Hematopoietic multipotent progenitor cell treated with erythropoietin and hydrocortisone succinate and interleukin-3 and kit ligand, for 8 days (in vitro differentiated cells): ENCODE data around the gene TFG.

Experiments
- DNase-seq: peaks from one replicate; pipeline ENCODE4 v3.0.0-alpha.2; 2015

TFG gene

DNA sequence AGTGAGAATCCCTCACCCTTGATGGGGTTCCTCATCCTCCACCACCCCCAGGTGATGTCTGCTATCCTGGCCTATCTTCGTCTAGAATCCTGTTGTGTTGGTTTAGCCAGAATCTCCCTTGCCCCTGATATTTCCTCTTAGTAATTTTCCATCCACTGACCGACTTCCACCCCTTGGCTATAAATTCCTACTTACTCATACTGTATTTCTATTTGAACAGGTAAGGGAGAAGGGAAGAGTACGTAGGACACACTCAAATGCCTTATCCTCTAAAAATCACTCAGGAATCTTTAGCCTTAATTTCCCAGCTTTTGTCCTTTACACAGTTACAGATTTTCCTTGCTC is 678 bp upstream of the TFG start:
- DNase-seq = no peak

DNA sequence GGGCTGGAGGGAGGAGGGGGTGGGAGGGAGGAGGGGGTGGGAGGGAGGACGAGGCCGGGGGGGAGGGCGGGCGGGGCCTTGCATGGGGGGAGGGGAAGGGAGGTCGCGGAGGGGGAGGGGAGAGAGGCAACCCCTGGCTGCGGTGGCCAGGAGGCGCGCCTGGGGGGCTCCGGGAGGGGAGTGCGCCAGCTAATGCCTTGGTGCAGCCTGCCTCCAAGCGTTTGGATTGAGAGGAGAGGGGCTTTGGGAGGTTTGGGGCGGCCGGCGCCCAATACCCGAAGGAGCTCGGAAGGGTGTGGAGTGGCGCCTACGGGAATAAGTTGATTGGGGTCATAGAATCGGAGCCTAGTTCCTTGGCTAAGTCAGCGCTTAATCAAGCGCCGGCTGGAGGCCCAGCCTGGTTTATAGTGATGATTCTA is 557 bp downstream of the TFG start:
- DNase-seq = peak; percentile 44

DNA sequence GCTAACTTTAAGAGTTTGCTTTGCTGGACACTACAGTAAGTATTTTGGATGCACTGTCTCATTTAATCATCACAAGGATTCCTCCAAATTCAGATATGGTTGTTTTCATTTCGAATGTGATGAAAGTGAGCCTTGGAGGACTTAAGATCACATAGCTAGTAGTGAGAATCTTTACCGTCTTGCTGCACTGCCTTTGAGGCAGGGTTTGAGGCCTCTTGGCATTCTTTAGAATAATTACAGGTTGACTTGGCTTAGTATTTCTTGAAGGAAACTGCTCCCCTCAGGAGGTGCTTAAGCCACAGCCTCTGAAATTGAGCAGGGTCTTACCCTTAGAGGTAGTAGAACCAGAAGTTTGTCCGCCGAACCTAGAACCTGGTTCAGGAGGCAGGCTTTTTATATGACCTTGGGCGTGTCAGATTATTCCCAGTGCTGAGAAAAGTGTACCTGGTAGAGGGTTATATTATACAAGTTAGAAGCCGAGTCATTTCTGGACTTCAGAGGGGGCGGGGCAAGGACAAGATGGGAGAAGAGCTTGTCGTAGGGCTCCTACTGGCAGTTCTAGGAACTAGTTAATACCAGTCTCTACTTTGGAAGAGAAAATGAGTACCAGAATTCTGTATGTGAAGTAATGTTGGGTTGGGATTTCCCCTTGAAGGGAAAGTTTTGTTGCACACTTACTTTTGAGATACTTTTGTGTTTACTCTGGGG is 1.1 kb downstream of the TFG start:
- DNase-seq = peak; percentile 80

DNA sequence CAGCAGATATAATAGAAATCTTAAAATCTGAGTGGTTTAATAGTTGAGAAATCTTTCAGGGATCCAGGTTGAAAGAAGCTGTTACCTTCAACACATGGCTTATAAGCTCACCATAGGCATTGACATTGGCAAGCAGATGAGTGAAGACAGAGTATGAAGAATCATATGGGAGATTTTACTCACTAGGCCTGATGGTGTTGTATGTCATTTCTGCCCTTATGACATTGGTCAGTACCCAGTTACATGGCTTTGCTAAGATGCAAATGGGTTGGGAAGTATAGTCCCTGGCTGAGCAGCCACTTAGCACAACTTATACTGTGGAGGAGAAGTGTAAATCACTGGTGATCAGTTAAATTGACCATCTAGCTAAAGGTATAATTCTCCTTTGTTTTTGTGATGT is 5.9 kb downstream of the TFG start:
- DNase-seq = no peak

DNA sequence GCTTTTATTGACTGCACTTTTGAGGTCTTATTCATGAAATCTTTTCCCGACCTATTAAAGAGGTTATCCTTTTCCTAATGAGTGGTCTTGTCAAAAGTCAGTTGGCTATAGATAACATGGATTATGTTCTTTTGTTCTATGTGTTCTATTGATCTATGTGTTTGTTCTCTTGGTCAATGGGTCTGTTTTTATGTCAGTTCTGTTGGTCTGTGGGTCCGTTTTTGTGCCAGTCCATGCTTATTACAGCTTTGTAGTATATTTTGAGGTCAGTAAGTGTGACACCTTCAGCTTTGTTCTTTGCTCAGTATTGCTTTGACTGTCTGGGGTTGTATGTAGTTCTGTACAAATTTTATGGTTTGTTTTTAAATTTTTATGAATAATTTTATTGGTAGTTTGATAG is 7.8 kb downstream of the TFG start:
- no peak for DNase-seq

DNA sequence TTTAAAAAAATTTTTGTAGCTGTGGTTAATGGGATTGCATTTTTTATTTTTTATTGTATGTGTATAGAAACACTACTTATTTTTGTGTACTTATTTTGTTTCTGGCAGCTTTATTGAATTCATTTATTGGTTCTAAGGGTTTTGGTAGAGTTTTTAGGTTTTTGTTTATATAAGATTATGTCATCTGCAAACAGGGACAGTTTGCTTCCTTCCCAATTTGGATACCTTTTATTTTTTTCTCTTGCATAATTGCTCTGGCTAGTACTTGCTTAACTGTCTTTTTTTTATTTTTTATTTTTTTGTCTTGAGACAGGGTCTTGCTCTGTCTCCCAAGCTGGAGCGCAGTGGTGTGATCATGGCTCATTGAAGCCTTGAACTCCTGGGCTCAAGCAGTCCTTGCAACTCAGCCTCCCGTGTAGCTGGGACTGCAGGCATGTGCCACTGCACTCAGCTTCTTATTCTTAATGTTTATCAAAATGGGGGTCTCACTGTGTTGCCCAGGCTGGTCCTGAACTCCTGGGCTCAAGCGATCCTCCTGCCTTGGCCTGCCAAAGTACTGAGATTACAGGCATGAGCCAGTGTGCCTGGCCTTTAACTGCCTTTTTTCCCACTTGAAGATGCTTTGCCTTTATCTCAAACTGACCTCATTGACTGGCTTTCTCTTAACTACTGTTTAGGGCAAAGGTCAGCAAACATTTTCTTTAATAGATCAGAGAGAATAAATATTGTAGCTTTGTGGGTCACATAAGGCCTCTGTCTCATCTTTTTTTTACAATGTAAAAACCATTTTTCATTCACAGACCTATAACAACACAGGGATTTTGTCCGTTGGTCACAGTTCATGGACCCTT is 8.6 kb downstream of the TFG start:
- no peak for DNase-seq

DNA sequence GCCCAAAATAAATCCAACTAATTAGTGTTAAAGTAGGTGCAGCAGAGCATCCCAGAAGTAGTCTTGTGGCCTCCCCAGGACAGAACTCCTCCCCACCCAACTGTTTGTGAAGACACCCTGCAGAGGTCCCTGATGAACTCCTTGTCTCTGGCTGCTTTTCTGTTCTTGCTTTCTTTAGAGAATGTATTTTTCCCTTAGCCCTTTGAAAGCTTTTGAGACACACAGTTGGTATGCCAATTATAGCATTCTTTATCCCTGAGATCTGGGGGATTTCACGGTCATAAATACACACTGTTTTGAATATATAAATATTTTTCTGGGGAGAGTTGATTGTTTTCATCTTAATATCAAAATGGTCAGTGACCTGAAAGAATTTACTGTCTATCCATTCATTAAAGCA is 9.8 kb downstream of the TFG start:
- no peak for DNase-seq

DNA sequence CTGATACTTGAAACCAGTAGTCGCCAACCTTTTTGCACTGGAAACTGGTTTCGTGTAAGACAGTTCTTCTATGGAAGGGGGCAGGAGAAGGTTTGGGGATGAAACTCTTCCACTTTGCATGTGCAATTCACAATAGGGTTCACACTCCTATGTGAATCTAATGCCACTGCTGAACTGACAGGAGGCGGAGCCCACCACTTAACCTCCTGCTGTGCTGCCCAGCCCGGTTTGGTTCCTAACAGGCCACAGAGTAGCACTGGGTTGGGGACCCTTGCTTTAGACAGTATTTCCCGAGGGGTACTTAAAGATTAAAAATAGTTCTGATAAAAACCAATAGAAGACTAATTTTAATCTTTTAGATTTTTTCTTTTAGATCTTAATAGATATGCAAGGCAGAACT is 11.1 kb downstream of the TFG start:
- no peak for DNase-seq

DNA sequence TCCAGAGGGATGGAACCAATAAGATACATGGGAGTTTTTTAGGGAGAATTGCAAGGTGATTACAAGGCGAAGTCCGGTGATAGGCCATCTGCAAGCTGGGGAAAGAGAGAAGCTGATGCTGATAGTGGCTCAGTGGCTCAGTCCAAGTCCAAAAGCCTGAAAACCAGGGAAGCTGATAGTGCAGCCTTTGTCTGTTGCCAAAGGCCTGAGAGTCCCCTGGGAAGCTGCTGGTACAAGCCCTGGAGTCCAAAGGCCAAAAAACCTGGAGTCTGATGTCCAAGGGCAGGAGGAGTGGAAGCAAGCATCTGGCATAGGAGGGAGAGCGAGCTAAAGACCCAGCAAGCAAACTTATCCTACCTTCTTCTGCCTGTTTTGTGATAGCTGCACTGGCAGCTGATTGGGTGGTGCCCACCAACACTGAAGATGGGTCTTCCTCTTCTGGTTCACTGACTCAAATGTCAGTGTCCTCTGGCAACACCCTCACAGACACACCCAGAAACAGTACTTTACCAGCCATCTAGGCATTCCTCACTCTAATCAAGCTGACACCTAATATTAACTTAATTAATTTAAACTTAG is 16.7 kb downstream of the TFG start:
- DNase-seq = no peak

DNA sequence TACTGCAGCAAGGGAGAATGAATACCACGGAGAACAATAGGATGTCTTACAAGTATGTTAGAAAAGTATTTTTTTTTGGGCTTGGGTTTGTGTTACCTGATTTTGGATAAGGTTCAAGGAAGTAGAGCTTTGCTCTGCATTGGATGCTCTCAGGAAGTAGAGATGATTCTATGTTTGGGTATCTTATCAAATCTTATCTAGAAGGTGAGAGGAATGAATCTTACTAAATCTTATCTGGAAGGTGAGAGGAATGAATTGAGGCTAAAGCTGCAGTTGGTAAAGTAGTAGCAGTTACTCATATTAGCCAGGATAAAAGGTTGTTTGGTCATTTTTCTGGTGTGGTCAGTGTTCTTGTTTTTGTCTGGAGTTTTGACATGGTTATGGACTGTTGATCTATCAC is 17.4 kb downstream of the TFG start:
- DNase-seq = no peak

DNA sequence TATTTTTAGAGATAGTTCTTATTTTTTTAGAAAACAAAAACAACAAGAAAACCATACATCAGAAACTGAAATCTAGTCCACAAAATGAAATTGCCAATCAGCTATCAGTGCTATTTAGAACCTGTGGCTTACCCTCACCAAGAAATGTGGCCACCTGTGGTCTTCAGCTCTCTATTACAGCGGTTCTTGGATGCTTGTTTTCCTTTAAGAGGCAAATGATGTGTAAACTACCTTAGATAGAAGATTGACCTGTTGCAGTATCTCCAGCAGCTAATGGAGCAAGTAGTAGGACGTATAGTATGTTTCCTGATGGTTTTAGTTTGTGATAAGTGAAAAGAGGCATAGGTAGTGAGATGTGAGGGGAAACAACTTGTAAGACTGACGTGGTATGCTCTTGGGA is 21.2 kb downstream of the TFG start:
- DNase-seq = no peak

DNA sequence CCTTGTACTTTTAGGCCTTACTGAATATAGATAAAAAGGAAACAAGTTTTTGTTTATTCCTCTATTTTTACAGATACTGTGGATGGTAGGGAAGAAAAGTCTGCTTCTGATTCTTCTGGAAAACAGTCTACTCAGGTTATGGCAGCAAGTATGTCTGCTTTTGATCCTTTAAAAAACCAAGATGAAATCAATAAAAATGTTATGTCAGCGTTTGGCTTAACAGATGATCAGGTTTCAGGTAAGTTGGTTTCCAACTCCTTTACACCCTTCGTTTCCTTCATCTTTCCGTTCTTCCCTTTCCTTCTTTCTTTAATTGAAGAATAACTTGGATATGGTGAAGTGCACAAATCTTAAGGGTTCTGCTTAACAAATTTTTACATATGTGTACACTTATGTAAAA is 23.1 kb downstream of the TFG start:
- no peak for DNase-seq

DNA sequence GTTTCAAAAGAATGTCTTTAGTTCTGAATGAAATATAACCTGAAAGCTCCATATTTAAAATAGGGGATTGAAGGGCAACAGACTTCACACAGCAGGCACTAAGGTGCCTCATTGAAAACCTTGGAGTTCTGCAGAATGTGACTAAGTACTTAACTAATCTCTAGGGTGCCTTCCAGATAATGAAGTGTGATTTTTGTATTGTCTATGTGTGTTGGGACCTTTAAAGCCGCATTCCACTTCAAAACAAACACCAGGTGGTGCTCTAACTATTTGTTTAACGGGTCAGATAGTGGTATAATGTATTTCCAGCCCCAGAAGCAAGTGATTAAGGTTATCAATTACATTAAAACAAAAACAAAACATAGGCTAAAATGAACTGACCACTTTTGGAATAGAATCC is 28.0 kb downstream of the TFG start:
- DNase-seq = peak; percentile 41

DNA sequence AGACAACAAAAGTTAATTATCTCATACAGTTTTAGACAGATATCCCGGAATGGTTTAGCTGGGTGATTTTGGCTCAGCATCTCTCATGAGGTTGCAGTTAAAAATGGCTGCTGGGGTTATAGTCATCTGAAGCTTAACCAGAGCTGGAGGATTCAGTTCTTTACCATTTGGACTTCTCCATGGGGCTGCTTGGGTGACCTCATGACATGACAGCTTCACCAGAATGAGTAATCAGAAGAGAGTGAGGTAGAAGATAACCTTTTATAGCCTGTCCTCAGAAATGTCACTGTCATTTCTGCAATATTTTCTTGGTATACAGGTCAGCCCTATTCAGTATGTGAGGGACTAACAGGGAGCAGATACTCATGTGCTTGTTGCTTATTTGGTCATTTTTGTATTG is 30.9 kb downstream of the TFG start:
- DNase-seq = no peak

DNA sequence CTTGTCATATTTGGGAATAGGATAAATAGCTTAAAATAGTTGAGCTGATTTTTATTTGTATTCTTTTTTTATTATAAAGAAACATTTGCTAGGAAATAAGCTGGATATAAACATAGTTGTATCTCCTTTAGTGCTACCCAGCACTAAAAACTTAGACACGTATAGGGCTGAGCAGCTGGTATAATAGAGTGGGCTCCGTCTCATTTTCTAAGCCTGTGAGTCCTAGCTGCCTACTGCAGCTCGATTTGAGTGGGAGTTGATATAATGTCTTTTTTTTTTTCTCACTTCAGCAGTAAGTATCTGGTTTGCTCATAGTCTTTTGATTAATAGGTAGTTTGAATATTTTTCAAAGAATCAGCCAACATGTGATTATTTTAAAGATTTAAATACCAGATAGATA is 34.2 kb downstream of the TFG start:
- DNase-seq = no peak

DNA sequence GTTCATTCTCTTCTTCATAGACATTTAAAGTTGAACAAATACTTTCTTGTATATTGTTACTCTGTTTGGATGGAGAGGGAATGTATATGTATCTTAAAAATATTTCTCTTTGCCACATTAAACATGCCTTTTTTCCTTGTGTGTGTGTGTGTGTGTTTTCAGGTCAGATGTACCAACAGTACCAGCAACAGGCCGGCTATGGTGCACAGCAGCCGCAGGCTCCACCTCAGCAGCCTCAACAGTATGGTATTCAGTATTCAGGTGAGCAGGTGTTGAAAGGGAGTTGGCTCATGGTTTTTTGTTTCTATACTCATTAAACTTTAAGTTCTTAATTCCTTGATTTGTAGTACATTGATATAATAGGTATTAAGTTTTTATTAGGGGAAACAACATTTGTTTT is 35.4 kb downstream of the TFG start:
- DNase-seq = no peak

DNA sequence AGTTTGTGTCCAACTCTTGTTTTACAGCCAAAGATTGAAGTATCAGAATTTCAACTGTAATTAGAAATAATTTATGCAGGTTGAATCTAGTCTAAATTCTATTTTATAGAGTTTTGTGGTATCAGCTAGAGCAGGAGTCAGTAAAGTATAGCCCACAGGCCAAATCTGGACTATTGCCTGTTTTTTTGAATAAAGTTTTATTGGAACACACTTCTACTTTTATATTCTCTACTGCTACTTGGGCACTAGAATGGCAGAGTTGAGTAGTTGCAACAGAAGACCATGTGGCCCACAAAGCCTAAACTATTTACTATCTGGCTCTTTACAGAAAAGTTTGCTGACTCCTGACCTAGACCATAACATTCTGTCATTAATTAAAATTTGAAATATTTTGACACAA is 36.3 kb downstream of the TFG start:
- DNase-seq = no peak

DNA sequence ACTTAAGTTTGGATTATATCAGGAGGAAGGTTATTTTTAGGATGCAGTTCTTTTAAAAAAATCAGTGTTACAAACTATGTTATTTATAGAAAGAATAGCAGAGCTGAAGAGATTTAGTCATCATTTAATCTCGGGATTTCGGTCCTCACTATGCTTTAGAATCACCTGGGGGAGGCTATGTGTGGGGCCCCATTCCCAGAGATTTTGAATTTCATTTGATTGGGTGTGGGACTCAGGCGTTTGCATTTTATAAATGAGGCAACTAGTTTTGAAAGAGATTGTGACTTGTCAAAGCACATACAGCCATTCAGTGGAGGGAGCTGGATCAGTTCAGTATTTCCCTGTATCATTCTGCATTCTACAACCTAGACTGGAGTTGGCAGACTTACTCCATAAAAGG is 36.8 kb downstream of the TFG start:
- no peak for DNase-seq

DNA sequence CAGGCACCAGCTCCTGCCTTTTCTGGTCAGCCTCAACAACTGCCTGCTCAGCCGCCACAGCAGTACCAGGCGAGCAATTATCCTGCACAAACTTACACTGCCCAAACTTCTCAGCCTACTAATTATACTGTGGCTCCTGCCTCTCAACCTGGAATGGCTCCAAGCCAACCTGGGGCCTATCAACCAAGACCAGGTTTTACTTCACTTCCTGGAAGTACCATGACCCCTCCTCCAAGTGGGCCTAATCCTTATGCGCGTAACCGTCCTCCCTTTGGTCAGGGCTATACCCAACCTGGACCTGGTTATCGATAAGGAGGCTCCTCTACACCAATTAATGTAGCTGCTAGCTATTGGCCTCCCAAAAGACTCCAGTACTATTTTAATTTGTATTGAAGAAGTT is 38.9 kb downstream of the TFG start:
- DNase-seq = peak; percentile 25

DNA sequence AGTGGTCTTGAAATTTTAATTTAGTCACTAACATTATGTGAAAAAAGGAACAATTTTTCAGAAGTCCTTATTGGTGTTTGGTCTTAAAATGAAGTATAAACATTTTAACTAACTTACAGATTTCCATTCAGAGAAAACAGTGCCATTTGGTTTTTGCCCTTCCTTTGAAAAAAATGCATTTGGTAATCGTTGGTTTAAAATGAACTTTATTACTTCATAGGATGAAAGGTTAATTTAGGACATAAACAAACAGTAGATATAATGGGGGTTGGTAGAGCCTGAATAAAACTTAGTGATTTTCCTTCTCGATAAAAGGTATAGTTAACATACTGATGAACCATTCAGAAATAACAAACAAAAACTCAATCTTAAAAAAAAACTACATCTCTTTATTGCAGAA is 39.7 kb downstream of the TFG start:
- DNase-seq = no peak

DNA sequence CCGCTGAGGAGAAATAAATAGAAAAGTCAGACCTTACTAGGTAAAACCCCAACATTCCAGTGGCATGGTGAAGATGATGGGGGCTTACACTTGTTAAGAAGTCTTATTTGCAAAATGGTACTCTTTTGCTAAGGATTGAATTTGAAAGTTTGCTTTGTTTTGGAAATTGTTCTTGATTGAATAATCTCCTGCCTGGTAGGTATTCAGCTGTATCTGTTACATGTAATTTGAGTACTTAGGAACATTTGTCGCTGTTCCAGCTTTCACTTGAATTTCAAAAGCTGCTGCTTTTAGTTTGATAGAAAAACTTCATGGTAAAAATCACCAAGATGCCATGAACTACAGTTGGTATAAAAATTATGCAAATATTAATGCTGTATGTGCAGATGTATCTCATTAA is 44.6 kb downstream of the TFG start:
- no peak for DNase-seq

DNA sequence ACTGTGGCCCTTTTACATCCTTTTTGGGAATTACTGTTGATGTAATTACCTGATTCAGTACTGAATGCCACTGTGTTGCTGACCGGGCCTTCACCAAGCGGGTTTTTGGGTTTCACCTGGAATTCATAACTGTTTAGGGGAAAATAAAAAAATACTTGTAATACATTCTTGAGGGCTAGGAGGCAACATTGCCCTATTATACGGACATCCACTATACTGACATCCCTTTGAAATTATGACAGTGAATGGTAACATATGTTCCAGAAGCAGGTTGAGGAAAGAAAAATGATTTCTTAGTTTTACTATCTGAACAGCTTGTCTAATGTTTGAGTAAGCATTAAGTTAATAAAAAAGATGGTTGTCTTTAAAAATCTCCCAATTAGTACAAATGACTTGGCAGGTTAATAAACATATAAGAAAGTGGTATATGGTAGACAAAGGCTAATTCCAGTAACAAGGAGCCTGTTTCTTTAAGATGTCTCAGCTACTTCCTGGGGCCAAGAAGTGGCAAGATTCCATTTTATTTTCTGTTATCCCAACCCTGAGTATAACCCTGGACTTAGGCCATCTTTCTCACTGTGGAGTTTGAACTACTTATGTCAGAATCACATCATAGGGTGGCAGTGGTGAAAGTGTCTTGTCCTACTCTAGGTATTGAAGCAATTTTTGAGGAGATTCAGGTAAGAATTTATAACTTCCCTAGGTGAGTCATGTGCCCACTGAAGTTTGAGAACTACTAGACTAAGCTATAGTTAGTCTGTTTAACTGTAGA is 45.5 kb downstream of the TFG start:
- no peak for DNase-seq

DNA sequence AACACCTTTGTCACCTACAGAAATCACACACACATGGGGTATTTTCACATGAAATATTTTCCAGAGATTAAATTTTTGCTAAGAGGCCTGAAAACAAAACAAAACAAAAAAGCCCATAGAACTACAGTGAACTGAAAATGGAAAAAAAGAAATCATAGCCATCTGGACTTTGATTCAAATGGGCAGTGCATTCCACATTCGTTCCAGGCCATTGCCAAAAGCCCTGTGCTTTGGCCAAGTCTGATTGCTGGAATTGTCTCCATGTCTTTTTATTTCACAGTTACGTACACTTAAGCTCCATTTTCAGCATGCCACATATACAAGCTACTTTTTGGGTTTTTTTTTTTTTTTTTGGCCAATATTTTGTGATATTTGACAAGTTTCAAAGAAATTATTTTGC is 47.1 kb downstream of the TFG start:
- no peak for DNase-seq

DNA sequence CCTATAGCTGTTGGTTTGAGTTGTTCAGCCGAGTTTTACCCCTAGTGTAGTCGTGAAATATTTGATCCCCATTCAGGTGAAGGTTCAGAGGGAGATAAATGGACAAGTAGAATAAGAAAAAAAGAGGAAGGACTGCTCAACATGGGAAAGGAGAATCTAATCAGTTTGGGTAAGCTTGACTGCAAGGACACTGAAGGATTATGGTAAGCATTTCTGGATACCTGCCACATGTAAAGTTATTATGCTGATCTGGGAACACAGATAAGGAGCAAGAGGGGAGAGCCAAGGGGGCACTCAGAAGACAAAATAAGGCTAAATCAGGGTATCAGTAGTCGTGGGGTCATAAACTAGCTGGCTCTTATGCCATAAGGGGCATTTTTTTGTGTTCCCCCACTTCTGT is 49.9 kb downstream of the TFG start:
- peak; percentile 15 for DNase-seq
